ENCODE results near the gene COBL.

COBL gene

DNA sequence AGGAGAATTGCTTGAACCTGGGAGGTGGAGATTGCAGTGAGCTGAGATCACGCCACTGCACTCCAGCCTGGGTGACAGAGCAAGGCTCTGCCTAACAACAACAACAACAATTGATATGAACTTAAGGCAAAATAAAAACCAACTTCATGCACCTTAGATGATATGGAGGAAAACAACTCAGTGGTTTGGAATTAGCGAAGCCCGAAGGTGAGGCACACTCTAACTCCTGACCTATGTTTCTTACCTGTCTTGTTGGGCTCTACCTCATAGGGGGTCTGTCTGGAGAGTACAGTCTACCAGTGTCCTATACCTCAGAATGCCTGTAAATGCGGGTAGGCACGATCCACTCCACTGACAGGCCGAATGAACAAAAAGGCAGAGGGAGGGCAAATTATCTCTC, 24.3 kb upstream of the COBL start:
- Mint-ChIP-seq H3K4me3 (no peak overlapping the region), H3K4me1 (no peaks in the 10 kb centered on the region), H3K9me3 (no peaks in the 10 kb centered on the region), H3K36me3 (no peaks in the 10 kb centered on the region), H3K27me3 (peaks cover 4% of the 10 kb centered on the region), H3K27ac (no peak overlapping the region)

- Mint-ChIP-seq H3K36me3 (no peaks in the 10 kb centered on the region), H3K27ac (no peak overlapping the region), H3K27me3 (peaks cover 4% of the 10 kb centered on the region), H3K9me3 (no peaks in the 10 kb centered on the region), H3K4me1 (no peaks in the 10 kb centered on the region), H3K4me3 (no peak overlapping the region)
Observed at GRCh38 chr7:51340029-51340838, 23.6 kb upstream of the COBL start.

DNA sequence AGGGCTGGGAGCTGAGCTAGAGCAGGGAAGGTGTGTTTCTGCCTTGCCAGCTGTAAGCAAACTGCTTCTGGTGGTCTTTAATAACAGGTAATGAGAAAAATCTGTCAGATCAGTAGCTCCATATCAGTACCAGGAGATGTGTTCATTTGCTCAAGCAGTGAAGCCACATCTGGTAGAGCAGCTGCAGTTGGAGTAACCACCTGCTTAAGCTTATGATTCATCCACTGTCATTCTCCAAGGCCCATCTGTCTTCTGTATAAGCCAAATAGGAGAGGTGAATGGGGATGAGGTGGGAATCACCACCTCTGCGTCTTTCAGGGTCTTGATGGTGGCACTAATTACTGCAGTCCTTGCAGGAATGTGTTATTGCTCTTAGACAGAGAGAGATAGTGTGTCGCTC, 18.4 kb upstream of the COBL start:
- H3K27ac Mint-ChIP-seq, result no peak overlapping the region
- peaks cover 4% of the 10 kb centered on the region for H3K9me3 Mint-ChIP-seq
- no peaks in the 10 kb centered on the region for H3K4me1 Mint-ChIP-seq
- no peak overlapping the region for H3K4me3 Mint-ChIP-seq
- no peaks in the 10 kb centered on the region for H3K36me3 Mint-ChIP-seq
- peaks cover 4% of the 10 kb centered on the region for H3K27me3 Mint-ChIP-seq

DNA sequence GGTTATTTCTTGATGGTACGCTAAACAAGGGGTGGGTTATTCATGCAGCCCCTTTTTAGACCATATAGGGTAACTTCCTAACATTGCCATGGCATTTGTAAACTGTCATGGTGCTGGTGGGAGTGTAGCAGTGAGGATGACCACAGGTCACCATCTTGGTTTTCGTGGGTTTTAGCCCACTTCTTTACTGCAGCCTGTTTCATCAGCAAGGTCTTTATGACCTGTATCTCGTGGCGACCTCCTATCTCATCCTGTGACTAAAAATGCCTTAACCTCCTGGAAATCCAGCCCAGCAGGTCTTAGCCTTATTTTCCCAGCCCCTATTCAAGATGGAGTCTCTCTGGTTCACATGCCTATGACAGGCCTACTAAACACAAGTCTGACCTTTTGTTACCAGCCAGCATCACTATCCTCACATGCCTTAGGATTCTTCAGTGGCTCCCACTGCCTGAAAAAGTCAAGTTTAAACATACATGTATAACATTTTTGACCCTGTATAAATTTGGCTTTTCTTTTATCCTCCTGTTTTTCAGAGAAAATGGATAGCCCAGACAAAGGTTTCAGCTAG, 13.2 kb upstream of the COBL start:
- Mint-ChIP-seq H3K27ac (no peak overlapping the region), H3K4me1 (no peaks in the 10 kb centered on the region), H3K9me3 (peaks cover 4% of the 10 kb centered on the region), H3K27me3 (peaks cover 4% of the 10 kb centered on the region), H3K36me3 (no peaks in the 10 kb centered on the region), H3K4me3 (no peak overlapping the region)

DNA sequence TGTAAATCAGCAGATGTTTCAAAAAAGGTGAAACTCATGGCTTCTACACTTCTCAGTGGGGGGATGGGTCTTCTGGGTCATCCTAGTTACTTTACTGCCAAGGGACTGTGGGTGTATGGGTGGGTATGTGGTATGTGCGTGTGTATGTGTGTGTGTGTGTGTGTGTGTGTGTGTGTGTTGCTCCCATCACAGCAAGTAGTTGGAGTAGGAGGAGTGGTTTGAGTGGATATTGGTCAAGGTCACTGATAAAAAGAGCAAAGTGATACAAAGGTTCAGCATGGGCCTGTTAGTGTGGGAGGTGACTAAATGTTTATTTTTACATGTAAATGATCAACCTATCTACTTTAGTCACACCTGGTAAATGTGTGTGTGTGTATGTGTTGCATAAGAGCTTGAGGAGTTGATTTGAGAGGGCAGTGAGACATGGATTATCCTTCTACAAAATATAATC, 11.8 kb upstream of the COBL start:
- peaks cover 4% of the 10 kb centered on the region for H3K27me3 Mint-ChIP-seq
- no peaks in the 10 kb centered on the region for H3K4me1 Mint-ChIP-seq
- peaks cover 4% of the 10 kb centered on the region for H3K9me3 Mint-ChIP-seq
- H3K27ac Mint-ChIP-seq, result no peak overlapping the region
- H3K4me3 Mint-ChIP-seq, result no peak overlapping the region
- H3K36me3 Mint-ChIP-seq, result no peaks in the 10 kb centered on the region

DNA sequence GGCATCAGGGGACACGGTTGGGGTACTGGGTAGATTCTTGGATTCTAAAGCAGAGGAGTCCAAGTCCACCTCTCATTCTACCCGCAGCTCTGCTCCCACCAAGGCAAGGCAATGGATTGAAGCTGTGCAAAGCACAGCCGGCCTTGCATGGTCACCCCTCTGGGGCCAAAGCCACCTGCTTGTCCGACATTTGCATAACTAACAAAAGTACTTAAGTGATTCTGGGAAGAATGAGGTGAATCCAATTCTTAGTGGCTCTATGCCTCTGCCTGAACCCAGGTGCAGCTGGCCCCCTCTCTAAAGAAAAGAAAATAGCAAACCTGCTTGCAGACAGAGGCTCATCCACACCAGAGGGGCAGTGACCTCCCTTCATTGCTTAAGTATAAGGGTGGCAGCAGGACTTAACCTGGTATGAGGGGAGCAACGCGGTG, 10.7 kb upstream of the COBL start:
- H3K9me3 Mint-ChIP-seq, result no peaks in the 10 kb centered on the region
- no peak overlapping the region for H3K4me3 Mint-ChIP-seq
- H3K4me1 Mint-ChIP-seq, result no peaks in the 10 kb centered on the region
- H3K27me3 Mint-ChIP-seq, result no peaks in the 10 kb centered on the region
- H3K36me3 Mint-ChIP-seq, result no peaks in the 10 kb centered on the region
- no peak overlapping the region for H3K27ac Mint-ChIP-seq

DNA sequence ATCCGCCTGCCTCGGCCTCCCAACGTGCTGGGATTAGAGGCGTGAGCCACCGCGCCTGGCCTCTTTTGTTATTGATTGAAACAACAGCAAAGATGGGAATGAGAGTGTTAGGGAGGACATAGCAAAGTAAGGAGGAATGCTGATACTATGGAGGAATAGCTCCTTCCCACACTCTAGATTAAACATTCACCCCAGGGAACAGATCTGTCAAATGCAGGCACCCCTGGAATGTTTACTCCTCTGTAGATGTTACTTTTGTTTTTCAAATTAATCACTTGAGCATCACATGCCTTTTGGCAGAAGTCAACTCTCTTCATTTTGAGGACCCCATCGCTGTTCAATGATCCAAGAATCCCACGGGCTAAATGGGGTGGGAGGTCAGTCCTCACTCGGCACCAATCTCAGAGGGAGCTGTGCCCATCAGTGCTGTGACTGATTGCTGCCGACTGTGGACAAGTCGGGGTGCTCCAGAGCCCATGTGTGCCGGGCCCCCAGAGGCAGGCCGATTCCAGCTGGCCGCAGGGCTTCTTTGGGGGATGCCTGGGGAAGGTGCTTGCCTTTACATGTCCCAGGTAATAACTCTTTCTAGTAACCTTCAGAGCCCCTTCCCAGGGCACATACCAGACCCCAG, 10.2 kb upstream of the COBL start:
- no peaks in the 10 kb centered on the region for H3K4me1 Mint-ChIP-seq
- H3K27me3 Mint-ChIP-seq, result no peaks in the 10 kb centered on the region
- H3K4me3 Mint-ChIP-seq, result no peak overlapping the region
- H3K27ac Mint-ChIP-seq, result no peak overlapping the region
- H3K9me3 Mint-ChIP-seq, result no peaks in the 10 kb centered on the region
- no peaks in the 10 kb centered on the region for H3K36me3 Mint-ChIP-seq

- no peaks in the 10 kb centered on the region for H3K4me1 Mint-ChIP-seq
Observed at GRCh38 chr7:51325908-51326307, 9.3 kb upstream of the COBL start.

DNA sequence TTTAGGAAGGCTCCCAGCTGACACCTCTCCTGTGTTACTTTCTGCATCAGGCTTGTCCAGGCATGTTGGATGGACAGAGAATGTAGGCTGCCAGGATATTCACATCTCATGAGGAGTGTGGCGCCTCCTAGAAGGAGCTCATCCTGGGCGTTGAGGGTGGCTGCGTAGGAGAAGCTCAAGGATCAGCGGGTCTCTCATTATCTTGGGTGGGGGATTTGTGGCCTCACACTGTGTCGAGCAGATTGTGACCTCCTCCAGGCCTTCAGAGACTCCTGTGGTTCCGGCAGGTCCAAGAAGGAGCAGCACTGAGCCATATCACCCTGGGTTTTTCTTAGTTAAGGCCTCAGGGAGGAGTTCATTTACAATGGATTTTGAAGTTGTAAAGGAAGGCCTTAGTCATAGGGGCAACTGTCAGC, 8.7 kb upstream of the COBL start:
- Mint-ChIP-seq H3K27me3 (no peaks in the 10 kb centered on the region), H3K4me1 (no peaks in the 10 kb centered on the region), H3K9me3 (no peaks in the 10 kb centered on the region), H3K27ac (no peak overlapping the region), H3K36me3 (no peaks in the 10 kb centered on the region), H3K4me3 (no peak overlapping the region)

More at GRCh38 chr7:51325908-51326307, 9.3 kb upstream of the COBL start:
- Mint-ChIP-seq H3K36me3 (no peaks in the 10 kb centered on the region), H3K4me3 (no peak overlapping the region), H3K9me3 (no peaks in the 10 kb centered on the region), H3K27ac (no peak overlapping the region), H3K27me3 (no peaks in the 10 kb centered on the region)

GRCh38 chr7:51324206-51324898, 7.7 kb upstream of the COBL start:
- no peaks in the 10 kb centered on the region for H3K36me3 Mint-ChIP-seq
- H3K9me3 Mint-ChIP-seq, result no peaks in the 10 kb centered on the region
- no peaks in the 10 kb centered on the region for H3K27me3 Mint-ChIP-seq
- H3K27ac Mint-ChIP-seq, result no peak overlapping the region
- no peak overlapping the region for H3K4me3 Mint-ChIP-seq
- H3K4me1 Mint-ChIP-seq, result no peaks in the 10 kb centered on the region

DNA sequence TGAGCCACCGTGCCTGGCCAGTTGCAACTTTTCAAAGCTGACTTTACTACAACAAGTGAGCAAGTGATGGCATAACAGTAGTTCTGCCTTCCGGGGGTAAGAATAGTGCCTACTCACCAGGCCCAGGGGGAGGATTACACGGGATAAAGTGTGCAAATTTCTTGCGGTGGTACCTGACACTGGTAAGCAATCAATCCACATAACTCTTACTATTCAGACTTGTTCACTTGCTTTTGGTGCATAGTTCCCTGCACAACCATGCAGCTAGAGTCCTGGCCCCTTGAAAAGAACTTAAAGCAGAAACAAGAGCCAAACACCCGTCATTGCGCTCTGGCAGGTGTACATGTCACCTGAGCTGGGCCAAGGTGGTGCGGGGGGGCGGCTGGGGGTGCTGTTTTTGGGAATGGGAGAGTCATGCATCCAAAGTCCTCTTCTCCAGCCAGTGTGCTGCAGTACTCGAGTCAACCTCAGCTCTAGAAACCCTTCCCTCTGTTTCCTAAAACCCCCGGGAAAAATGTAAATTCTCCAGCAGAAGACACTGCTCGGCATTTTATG, 5.4 kb upstream of the COBL start:
- peaks cover 9% of the 10 kb centered on the region for H3K27me3 Mint-ChIP-seq
- no peaks in the 10 kb centered on the region for H3K36me3 Mint-ChIP-seq
- no peak overlapping the region for H3K4me3 Mint-ChIP-seq
- no peaks in the 10 kb centered on the region for H3K4me1 Mint-ChIP-seq
- no peak overlapping the region for H3K27ac Mint-ChIP-seq
- no peaks in the 10 kb centered on the region for H3K9me3 Mint-ChIP-seq

- no peak overlapping the region for H3K4me3 Mint-ChIP-seq
- H3K9me3 Mint-ChIP-seq, result no peaks in the 10 kb centered on the region
- peaks cover 3% of the 10 kb centered on the region for H3K4me1 Mint-ChIP-seq
- H3K27me3 Mint-ChIP-seq, result peaks cover 18% of the 10 kb centered on the region
- H3K36me3 Mint-ChIP-seq, result no peaks in the 10 kb centered on the region
- no peak overlapping the region for H3K27ac Mint-ChIP-seq
Observed at GRCh38 chr7:51318886-51319579, 2.4 kb upstream of the COBL start.

DNA sequence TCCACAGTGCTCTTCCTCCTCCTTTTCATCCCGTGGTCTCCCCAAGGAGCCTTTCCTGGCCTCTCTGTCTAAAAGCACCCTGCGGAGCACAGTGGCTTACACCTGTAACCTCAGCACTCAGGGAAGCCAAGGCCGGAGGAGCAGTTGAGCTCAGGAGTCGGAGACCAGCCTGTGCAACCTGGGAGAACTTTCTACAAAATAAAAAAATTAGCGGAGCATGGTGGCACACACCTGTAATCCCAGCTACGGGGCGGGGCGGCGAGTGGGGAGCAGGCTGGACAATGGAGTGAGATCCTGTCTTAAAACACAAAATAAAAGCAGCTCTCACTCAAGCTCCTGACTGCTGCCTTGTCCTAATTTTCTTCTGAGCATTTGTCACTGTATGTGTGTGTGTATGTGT, 1.4 kb upstream of the COBL start:
- Mint-ChIP-seq H3K27me3 (peaks cover 25% of the 10 kb centered on the region), H3K4me1 (peaks cover 3% of the 10 kb centered on the region), H3K36me3 (no peaks in the 10 kb centered on the region), H3K9me3 (no peaks in the 10 kb centered on the region), H3K27ac (no peak overlapping the region), H3K4me3 (peak overlapping the region; percentile 49)

- H3K36me3 Mint-ChIP-seq, result no peaks in the 10 kb centered on the region
- peak overlapping the region; percentile 49 for H3K4me3 Mint-ChIP-seq
- no peak overlapping the region for H3K27ac Mint-ChIP-seq
- H3K4me1 Mint-ChIP-seq, result peaks cover 3% of the 10 kb centered on the region
- H3K27me3 Mint-ChIP-seq, result peaks cover 26% of the 10 kb centered on the region
- H3K9me3 Mint-ChIP-seq, result no peaks in the 10 kb centered on the region
Observed at GRCh38 chr7:51317582-51317910, 937 bp upstream of the COBL start.

DNA sequence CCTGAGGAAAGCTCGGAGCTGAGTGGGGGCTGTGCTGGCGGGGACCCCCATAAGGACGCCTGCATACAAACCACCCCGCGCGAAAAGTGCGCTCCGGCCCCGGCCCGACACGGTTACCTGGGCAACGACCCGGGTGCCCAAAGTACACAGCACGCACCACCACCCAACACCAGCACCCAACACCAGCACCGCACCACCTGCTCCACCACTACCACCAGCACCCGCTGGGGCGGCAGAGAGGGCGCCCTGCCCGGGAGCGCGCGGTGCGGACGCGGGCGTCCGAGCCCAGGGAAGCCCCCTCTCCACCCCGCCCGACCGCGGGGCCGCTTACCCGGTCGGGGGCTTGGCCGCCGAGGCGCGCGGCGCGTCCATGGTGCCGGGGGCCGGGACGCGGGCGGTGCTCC, 345 bp downstream of the COBL start:
- Mint-ChIP-seq H3K27me3 (peaks cover 29% of the 10 kb centered on the region), H3K36me3 (no peaks in the 10 kb centered on the region), H3K9me3 (no peaks in the 10 kb centered on the region), H3K4me3 (no peak overlapping the region), H3K27ac (no peak overlapping the region), H3K4me1 (peaks cover 3% of the 10 kb centered on the region)

All from activated naive CD4-positive, alpha-beta T cell treated with anti-CD3 and anti-CD28 coated beads, Interleukin-2, amount 50 U/mL, for 24 hours (primary cell).